Prostate gland (tissue), 2 donors: ENCODE results near the gene CTXND1.

ENCODE experiments used
- POLR2A ChIP-seq: fragments of 450-650 bp; IDR thresholded peaks from one replicate; pipeline ENCODE4 v1.6.1; 2016; ENCODE audit warnings: antibody characterized with exemption, mild to moderate bottlenecking
- POLR2AphosphoS5 ChIP-seq: sonication (generic); formaldehyde crosslinking; IDR thresholded peaks from one replicate; pipeline ENCODE4 v1.6.1; 2017; ENCODE audit warnings: antibody characterized with exemption
- TF ChIP-seq, protein P1 (sequence below), 4 experiments: fragments of 200-600 bp in 2 of 4; fragments of 450-650 bp in 2 of 4; sonication (generic) in 2 of 4; IDR thresholded peaks; 1 replicate in 3 of 4; 2 replicates in 1 of 4; pipeline ENCODE4 v1.5.1; 2016 to 2019; ENCODE audit warnings: antibody characterized with exemption in 4 of 4, mild to moderate bottlenecking in 2 of 4, moderate library complexity in 2 of 4

DNA sequence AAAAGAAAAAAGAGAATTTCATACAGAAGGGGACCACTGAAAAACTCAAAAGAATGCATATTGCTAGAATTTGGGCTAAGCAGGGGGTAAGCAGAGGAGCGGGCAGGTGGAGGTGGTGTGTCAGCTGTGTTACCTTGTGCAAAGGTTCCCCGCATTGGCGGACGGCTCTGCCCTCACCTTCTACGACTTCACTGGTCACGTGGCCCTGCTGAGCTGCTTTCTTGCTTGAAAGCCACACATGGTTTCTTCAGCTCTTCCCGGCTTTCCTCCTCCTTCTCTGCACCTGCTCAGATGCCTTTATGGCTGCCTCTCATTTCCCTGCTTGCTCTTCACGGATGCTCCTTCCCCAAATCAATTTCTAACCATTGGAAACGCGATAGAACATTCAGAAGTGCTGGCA, 68.7 kb downstream of the CTXND1 start:
- TF ChIP-seq, protein P1, sequence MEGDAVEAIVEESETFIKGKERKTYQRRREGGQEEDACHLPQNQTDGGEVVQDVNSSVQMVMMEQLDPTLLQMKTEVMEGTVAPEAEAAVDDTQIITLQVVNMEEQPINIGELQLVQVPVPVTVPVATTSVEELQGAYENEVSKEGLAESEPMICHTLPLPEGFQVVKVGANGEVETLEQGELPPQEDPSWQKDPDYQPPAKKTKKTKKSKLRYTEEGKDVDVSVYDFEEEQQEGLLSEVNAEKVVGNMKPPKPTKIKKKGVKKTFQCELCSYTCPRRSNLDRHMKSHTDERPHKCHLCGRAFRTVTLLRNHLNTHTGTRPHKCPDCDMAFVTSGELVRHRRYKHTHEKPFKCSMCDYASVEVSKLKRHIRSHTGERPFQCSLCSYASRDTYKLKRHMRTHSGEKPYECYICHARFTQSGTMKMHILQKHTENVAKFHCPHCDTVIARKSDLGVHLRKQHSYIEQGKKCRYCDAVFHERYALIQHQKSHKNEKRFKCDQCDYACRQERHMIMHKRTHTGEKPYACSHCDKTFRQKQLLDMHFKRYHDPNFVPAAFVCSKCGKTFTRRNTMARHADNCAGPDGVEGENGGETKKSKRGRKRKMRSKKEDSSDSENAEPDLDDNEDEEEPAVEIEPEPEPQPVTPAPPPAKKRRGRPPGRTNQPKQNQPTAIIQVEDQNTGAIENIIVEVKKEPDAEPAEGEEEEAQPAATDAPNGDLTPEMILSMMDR (IDR thresholded peaks at IDR 0.05), result no peak
- TF ChIP-seq POLR2AphosphoS5 (no peak), POLR2A (no peak)
